RWPE2 (cell line): Measurements from ENCODE around the gene ZNF391.
A peak's percentile ranks its signal among the peaks of the same experiment; 100 is the strongest.

ENCODE experiments used
- ATAC-seq: fragments of 200-7000 bp; cut with Tn5 transposase; 3 replicates; pipeline ENCODE4 v1.9.1; 2021; ENCODE audit warnings: low read depth
- DNase-seq: peaks from one replicate; pipeline ENCODE4 v3.0.0-alpha.2; 2020; ENCODE audit warnings: low spot score
- H3K27ac ChIP-seq: fragments of 450-650 bp; 2 replicates; pipeline ENCODE4 v1.5.1; 2017; ENCODE audit warnings: mild to moderate bottlenecking; ENCODE audit not compliant: poor library complexity, severe bottlenecking
- H3K27me3 ChIP-seq: fragments of 250-450 bp; sonication (Bioruptor Pico); 2 replicates; pipeline ENCODE4 v1.5.1; 2021; ENCODE audit warnings: mild to moderate bottlenecking, moderate library complexity; ENCODE audit not compliant: insufficient read depth, poor library complexity, severe bottlenecking
- H3K36me3 ChIP-seq: fragments of 250-450 bp; sonication (Bioruptor Pico); 2 replicates; pipeline ENCODE4 v1.5.1; 2020; ENCODE audit warnings: low read depth, mild to moderate bottlenecking, moderate library complexity
- H3K4me1 ChIP-seq: fragments of 250-450 bp; sonication (Bioruptor Pico); 2 replicates; pipeline ENCODE4 v1.5.1; 2021; ENCODE audit warnings: mild to moderate bottlenecking, moderate library complexity; ENCODE audit not compliant: insufficient read depth, poor library complexity, severe bottlenecking
- H3K4me3 ChIP-seq: fragments of 250-450 bp; sonication (Bioruptor Pico); 2 replicates; pipeline ENCODE4 v1.5.1; 2021; ENCODE audit warnings: mild to moderate bottlenecking, moderate library complexity; ENCODE audit not compliant: severe bottlenecking
- H3K9me3 ChIP-seq: fragments of 250-450 bp; sonication (Bioruptor Pico); 2 replicates; pipeline ENCODE4 v1.5.1; 2021; ENCODE audit warnings: mild to moderate bottlenecking, moderate library complexity; ENCODE audit not compliant: severe bottlenecking
- CTCF ChIP-seq: fragments of 450-650 bp; IDR thresholded peaks from one replicate; pipeline ENCODE4 v1.5.1; 2017; ENCODE audit warnings: mild to moderate bottlenecking, moderate library complexity; ENCODE audit not compliant: poor library complexity, severe bottlenecking

The ZNF391 gene

GRCh38 chr6:27407153-27407814 lies 18.7 kb downstream of the ZNF391 start:
- Histone ChIP-seq H3K4me1 (no peaks in the 10 kb centered on the region), H3K4me3 (no peak overlapping the region), H3K27ac (no peak overlapping the region), H3K9me3 (peaks cover 2% of the 10 kb centered on the region), H3K27me3 (no peaks in the 10 kb centered on the region), H3K36me3 (no peaks in the 10 kb centered on the region)
- ATAC-seq, result no peak
- no peak for TF ChIP-seq CTCF
- no peak for DNase-seq

GRCh38 chr6:27414300-27414699 lies 25.7 kb downstream of the ZNF391 start:
- H3K27me3 ChIP-seq, result no peaks in the 10 kb centered on the region
- no peaks in the 10 kb centered on the region for H3K4me1 ChIP-seq
- H3K9me3 ChIP-seq, result no peaks in the 10 kb centered on the region
- H3K36me3 ChIP-seq, result no peaks in the 10 kb centered on the region
- ATAC-seq, result no peak
- DNase-seq, result no peak
- H3K27ac ChIP-seq, result no peak overlapping the region
- no peak overlapping the region for H3K4me3 ChIP-seq
- TF ChIP-seq CTCF, result no peak

- Histone ChIP-seq H3K36me3 (no peaks in the 10 kb centered on the region), H3K27me3 (no peaks in the 10 kb centered on the region), H3K27ac (no peak overlapping the region), H3K4me3 (no peak overlapping the region), H3K4me1 (no peaks in the 10 kb centered on the region), H3K9me3 (no peaks in the 10 kb centered on the region)
- DNase-seq, result no peak
- TF ChIP-seq CTCF, result no peak
- ATAC-seq, result peak; percentile 66
These were observed 26.4 kb downstream of the ZNF391 start for GRCh38 chr6:27414996-27415395.

- Histone ChIP-seq H3K9me3 (no peaks in the 10 kb centered on the region), H3K4me1 (no peaks in the 10 kb centered on the region), H3K27me3 (no peaks in the 10 kb centered on the region), H3K36me3 (no peaks in the 10 kb centered on the region), H3K4me3 (no peak overlapping the region), H3K27ac (no peak overlapping the region)
- ATAC-seq, result no peak
- TF ChIP-seq CTCF, result no peak
- no peak for DNase-seq
These were observed 27.3 kb downstream of the ZNF391 start for GRCh38 chr6:27415898-27416297.

GRCh38 chr6:27419363-27419762 lies 30.8 kb downstream of the ZNF391 start:
- H3K36me3 ChIP-seq, result no peaks in the 10 kb centered on the region

More at GRCh38 chr6:27419363-27419762, 30.8 kb downstream of the ZNF391 start:
- TF ChIP-seq CTCF, result no peak
- no peaks in the 10 kb centered on the region for H3K4me1 ChIP-seq
- no peak for ATAC-seq
- H3K9me3 ChIP-seq, result no peaks in the 10 kb centered on the region
- H3K27ac ChIP-seq, result no peak overlapping the region
- no peaks in the 10 kb centered on the region for H3K27me3 ChIP-seq
- DNase-seq, result no peak
- no peak overlapping the region for H3K4me3 ChIP-seq
